Astrocyte of the spinal cord (primary cell): Measurements from ENCODE around the gene LINGO3.

Source experiments
- DNase-seq: peaks from one replicate; pipeline ENCODE4 v3.0.0; 2011; ENCODE audit warnings: low read depth, low spot score
- H3K4me3 ChIP-seq: 2 replicates; pipeline ENCODE4 v1.5.1; 2011; ENCODE audit warnings: low read depth, mild to moderate bottlenecking, low read length, moderate library complexity
- CTCF ChIP-seq: IDR thresholded peaks from 2 replicates; pipeline ENCODE4 v1.5.1; 2012; ENCODE audit warnings: low read depth, mild to moderate bottlenecking, low read length, inconsistent platforms
- in situ Hi-C: cut with HindIII; loops from 2 replicates; pipeline ENCODE4 v1.10.0; 2017; ENCODE audit warnings: low sequenced_read_pairs

The LINGO3 gene

GRCh38 chr19:2305452-2306280 is 2.3 kb downstream of the LINGO3 start:
- no peak for TF ChIP-seq CTCF
- no peak overlapping the region for H3K4me3 ChIP-seq
- DNase-seq, result no peak
- in situ Hi-C loops, result no loop called here

GRCh38 chr19:2303211-2303798 is 4.6 kb downstream of the LINGO3 start:
- in situ Hi-C loops, result no loop called here
- H3K4me3 ChIP-seq, result no peak overlapping the region
- TF ChIP-seq CTCF, result no peak
- DNase-seq, result no peak

GRCh38 chr19:2302319-2303210 is 5.4 kb downstream of the LINGO3 start:
- TF ChIP-seq CTCF, result no peak
- H3K4me3 ChIP-seq, result no peak overlapping the region
- peak; percentile 47 for DNase-seq
- in situ Hi-C loops, result no loop called here

- TF ChIP-seq CTCF, result no peak
- DNase-seq, result no peak
- in situ Hi-C loops, result no loop called here
- no peak overlapping the region for H3K4me3 ChIP-seq
These were observed 7.4 kb downstream of the LINGO3 start for GRCh38 chr19:2300533-2300932.

- no peak for TF ChIP-seq CTCF
- no peak overlapping the region for H3K4me3 ChIP-seq
- DNase-seq, result no peak
- in situ Hi-C loops, result no loop called here
These were observed 11.8 kb downstream of the LINGO3 start for GRCh38 chr19:2296141-2296540.

- H3K4me3 ChIP-seq, result no peak overlapping the region
- in situ Hi-C loops, result no loop called here
- DNase-seq, result no peak
- no peak for TF ChIP-seq CTCF
These were observed 13.1 kb downstream of the LINGO3 start for GRCh38 chr19:2294687-2295335.
